RWPE1 (cell line): ENCODE results near the gene TBL1Y.

Experiments
- CTCF ChIA-PET: fragments of 350-600 bp; sonication (Branson Sonifier 250); formaldehyde crosslinking; extraction: SDS; loops from one replicate; lab custom pipeline; 2021; lab: Yijun Ruan, JAX
- POLR2A ChIA-PET: fragments of 400-600 bp; formaldehyde crosslinking; extraction: SDS; loops from one replicate; lab custom pipeline; 2020; ENCODE audit warnings: antibody characterized with exemption; ENCODE audit not compliant: low non-redundant PET; lab: Yijun Ruan, JAX
- DNase-seq: peaks from one replicate; pipeline ENCODE4 v3.0.0; 2012; ENCODE audit warnings: low spot score
- H3K27ac ChIP-seq: fragments of 450-650 bp; 2 replicates; pipeline ENCODE4 v1.5.1; 2017
- CTCF ChIP-seq: fragments of 450-650 bp; conservative IDR thresholded peaks from 2 replicates; pipeline ENCODE4 v1.5.1; 2017; ENCODE audit warnings: low read depth, mild to moderate bottlenecking

TBL1Y gene

GRCh38 chrY:7085606-7086005 lies 175.1 kb downstream of the TBL1Y start:
- DNase-seq, result peak; percentile 2
- no peak overlapping the region for H3K27ac ChIP-seq
- TF ChIP-seq CTCF, result no peak
- ChIA-PET POLR2A (no interaction called here), CTCF (interaction anchor here (0.6 to 0.9 kb wide), 2 partner anchors 10 to 130 kb away, joined by 3 read pairs; no protein-coding TSS in a partner anchor)

- ChIA-PET CTCF (no interaction called here), POLR2A (no interaction called here)
- DNase-seq, result no peak
- no peak for TF ChIP-seq CTCF
- no peak overlapping the region for H3K27ac ChIP-seq
Measured at GRCh38 chrY:7092836-7093235, 182.3 kb downstream of the TBL1Y start.

GRCh38 chrY:7094365-7094764 lies 183.9 kb downstream of the TBL1Y start:
- no peak for TF ChIP-seq CTCF
- ChIA-PET POLR2A (no interaction called here), CTCF (no interaction called here)

GRCh38 chrY:7097021-7097420 lies 186.5 kb downstream of the TBL1Y start:
- CTCF ChIA-PET, result no interaction called here
- POLR2A ChIA-PET, result no interaction called here
- H3K27ac ChIP-seq, result no peak overlapping the region
- no peak for TF ChIP-seq CTCF
- DNase-seq, result no peak

More at GRCh38 chrY:7094365-7094764, 183.9 kb downstream of the TBL1Y start:
- H3K27ac ChIP-seq, result no peak overlapping the region
- DNase-seq, result no peak

GRCh38 chrY:7099742-7100141 lies 189.2 kb downstream of the TBL1Y start:
- TF ChIP-seq CTCF, result no peak
- ChIA-PET CTCF (interaction anchor here (0.9 kb wide), 1 partner anchor 179 kb away, joined by 3 read pairs; no protein-coding TSS in a partner anchor), POLR2A (no interaction called here)
- H3K27ac ChIP-seq, result no peak overlapping the region
- DNase-seq, result no peak

- DNase-seq, result no peak
- TF ChIP-seq CTCF, result no peak
- no peak overlapping the region for H3K27ac ChIP-seq
- CTCF ChIA-PET, result no interaction called here
- POLR2A ChIA-PET, result no interaction called here
Measured at GRCh38 chrY:7102680-7103079, 192.2 kb downstream of the TBL1Y start.
